ENCODE measurements around the gene NFATC2. TPM values are rescaled to one million over a fixed set of nuclear protein-coding genes. Genes with fewer than 3 reads are reported as not detected.

Gene NFATC2
- total and polyA plus RNA-seq, 8 donors, result 5.3 to 12.3 (median 8.5) TPM

DNA sequence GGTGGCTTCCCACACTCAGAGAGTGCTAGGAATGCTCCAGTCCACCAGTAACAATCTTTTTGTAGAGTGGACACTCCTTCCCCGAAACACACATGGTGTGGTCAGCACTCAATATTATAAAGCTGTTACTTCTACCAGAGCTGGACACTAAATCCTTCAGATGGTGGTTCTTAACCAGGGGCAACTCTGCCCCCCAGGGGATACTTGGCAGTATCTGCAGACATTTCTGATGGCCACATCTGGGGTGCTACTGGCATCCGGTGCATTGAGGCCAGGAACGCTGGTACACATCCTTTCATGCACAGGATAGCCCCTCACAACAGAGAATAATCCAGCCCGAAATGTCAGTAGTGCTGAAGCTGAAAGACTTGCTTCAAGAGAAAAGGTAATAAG lies 124.4 kb downstream of the NFATC2 start:
- no peaks in the 10 kb centered on the region for H3K36me3 ChIP-seq
- no peak for ATAC-seq
- H3K27ac ChIP-seq, result no peak overlapping the region
- DNase-seq, result no peak
- no peaks in the 10 kb centered on the region for H3K27me3 ChIP-seq
- TF ChIP-seq, protein P1, sequence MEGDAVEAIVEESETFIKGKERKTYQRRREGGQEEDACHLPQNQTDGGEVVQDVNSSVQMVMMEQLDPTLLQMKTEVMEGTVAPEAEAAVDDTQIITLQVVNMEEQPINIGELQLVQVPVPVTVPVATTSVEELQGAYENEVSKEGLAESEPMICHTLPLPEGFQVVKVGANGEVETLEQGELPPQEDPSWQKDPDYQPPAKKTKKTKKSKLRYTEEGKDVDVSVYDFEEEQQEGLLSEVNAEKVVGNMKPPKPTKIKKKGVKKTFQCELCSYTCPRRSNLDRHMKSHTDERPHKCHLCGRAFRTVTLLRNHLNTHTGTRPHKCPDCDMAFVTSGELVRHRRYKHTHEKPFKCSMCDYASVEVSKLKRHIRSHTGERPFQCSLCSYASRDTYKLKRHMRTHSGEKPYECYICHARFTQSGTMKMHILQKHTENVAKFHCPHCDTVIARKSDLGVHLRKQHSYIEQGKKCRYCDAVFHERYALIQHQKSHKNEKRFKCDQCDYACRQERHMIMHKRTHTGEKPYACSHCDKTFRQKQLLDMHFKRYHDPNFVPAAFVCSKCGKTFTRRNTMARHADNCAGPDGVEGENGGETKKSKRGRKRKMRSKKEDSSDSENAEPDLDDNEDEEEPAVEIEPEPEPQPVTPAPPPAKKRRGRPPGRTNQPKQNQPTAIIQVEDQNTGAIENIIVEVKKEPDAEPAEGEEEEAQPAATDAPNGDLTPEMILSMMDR (IDR thresholded peaks at IDR 0.05), result no peak
- no peak overlapping the region for H3K4me3 ChIP-seq
- intact Hi-C loops (cut with DNase I), result no loop called here
- no peaks in the 10 kb centered on the region for H3K9me3 ChIP-seq
- peaks cover 0 to 5% of the 10 kb centered on the region in 2 donors for H3K4me1 ChIP-seq

- intact Hi-C loops (cut with DNase I), result no loop called here
- Histone ChIP-seq H3K4me3 (no peak overlapping the region), H3K27ac (no peak overlapping the region), H3K9me3 (no peaks in the 10 kb centered on the region), H3K4me1 (peaks cover 0 to 7% of the 10 kb centered on the region in 2 donors), H3K27me3 (no peaks in the 10 kb centered on the region), H3K36me3 (no peaks in the 10 kb centered on the region)
- ATAC-seq, result no peak
- TF ChIP-seq, protein P1 (IDR thresholded peaks at IDR 0.05), result no peak
- no peak for DNase-seq
Observed at GRCh38 chr20:51417250-51418136, 125.0 kb downstream of the NFATC2 start.

DNA sequence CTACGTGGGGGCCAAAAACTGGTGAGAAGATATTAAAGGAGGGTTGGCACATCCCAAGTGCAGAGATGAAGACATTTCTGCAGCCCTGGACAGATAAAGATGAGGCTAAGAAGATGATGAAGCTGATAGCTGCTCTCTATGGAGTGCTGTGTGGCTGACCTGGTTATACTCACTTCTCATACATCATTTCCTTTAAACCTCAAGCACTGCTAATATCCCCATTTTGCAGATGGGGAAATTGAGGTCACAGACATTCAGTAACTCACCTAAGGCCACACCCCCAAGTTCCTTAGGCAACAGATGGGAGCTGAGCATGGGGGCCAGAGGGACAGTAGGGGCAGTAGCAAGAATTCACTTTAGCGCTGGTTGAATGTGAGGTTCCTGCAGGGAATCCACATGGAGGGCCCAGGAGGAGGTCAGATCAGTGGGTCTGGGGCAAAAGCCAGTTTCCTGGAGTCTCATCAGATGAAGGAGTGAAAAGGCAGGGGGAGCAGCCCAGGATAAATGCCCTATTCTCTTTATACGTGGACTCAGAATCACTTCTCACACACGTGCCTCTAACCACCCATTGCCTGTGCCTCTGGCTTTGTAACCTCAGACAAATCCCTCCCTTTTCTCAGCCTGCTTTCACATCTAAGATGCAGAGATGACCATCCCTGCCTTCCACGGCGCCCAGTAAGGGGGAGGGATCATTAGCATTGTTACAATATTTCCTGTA lies 125.8 kb downstream of the NFATC2 start:
- H3K27ac ChIP-seq, result no peak overlapping the region

DNA sequence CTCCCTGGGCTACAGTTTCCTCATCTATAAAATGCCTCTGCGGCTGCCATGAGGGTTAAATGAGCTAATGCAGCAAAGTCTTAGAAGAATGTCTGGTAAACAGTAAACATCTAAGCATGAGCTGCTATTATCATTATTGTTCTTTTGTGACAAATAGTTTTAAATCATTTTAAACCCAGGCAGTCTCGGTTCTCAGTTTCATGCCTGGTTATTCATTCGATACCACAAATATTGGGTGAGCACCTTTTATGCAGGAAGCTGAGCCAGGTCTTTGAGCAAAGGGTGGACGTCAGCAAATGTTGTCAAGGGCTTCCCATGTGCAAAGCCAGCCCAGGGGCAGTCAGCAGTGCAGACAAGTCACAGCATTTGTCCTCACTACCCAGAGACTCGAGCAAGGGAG lies 128.7 kb downstream of the NFATC2 start:
- TF ChIP-seq, protein P1 (IDR thresholded peaks at IDR 0.05), result no peak
- H3K9me3 ChIP-seq, result no peaks in the 10 kb centered on the region
- no peak overlapping the region for H3K4me3 ChIP-seq
- H3K27ac ChIP-seq, result no peak overlapping the region
- no peaks in the 10 kb centered on the region for H3K27me3 ChIP-seq
- intact Hi-C loops (cut with DNase I), result no loop called here
- ATAC-seq (no peak), DNase-seq (no peak)
- H3K4me1 ChIP-seq, result peaks cover 0 to 7% of the 10 kb centered on the region in 2 donors
- H3K36me3 ChIP-seq, result no peaks in the 10 kb centered on the region

More for the DNA sequence above, 125.8 kb downstream of the NFATC2 start:
- H3K9me3 ChIP-seq, result no peaks in the 10 kb centered on the region
- TF ChIP-seq, protein P1 (IDR thresholded peaks at IDR 0.05), result no peak
- H3K4me3 ChIP-seq, result no peak overlapping the region
- intact Hi-C loops (cut with DNase I), result no loop called here
- peaks cover 0 to 7% of the 10 kb centered on the region in 2 donors for H3K4me1 ChIP-seq
- DNase-seq (no peak), ATAC-seq (no peak)
- no peaks in the 10 kb centered on the region for H3K36me3 ChIP-seq
- no peaks in the 10 kb centered on the region for H3K27me3 ChIP-seq

- DNase-seq, result no peak
- peak; percentile 43 for ATAC-seq
- no peaks in the 10 kb centered on the region for H3K27me3 ChIP-seq
- intact Hi-C loops (cut with DNase I), result no loop called here
- no peak overlapping the region for H3K4me3 ChIP-seq
- TF ChIP-seq, protein P1 (IDR thresholded peaks at IDR 0.05), result no peak
- peaks cover 0 to 7% of the 10 kb centered on the region in 2 donors for H3K4me1 ChIP-seq
- H3K9me3 ChIP-seq, result no peaks in the 10 kb centered on the region
- H3K27ac ChIP-seq, result no peak overlapping the region
- H3K36me3 ChIP-seq, result no peaks in the 10 kb centered on the region
Observed at GRCh38 chr20:51412951-51413481, 129.5 kb downstream of the NFATC2 start.

Data from left lung (tissue), 10 donors.